T1000 (cell line): Measurements from ENCODE around the gene TRPM5.

Source experiments
- DNase-seq: peaks from one replicate; lab custom pipeline; 2025; ENCODE audit warnings: mixed read lengths; lab: John Stamatoyannopoulos, UW

TRPM5 gene

GRCh38 chr11:2437516-2437915, 6.8 kb downstream of the TRPM5 start:
- no peak for DNase-seq

GRCh38 chr11:2436521-2437031, 7.7 kb downstream of the TRPM5 start:
- no peak for DNase-seq

GRCh38 chr11:2436013-2436520, 8.2 kb downstream of the TRPM5 start:
- DNase-seq = no peak

GRCh38 chr11:2435288-2436012, 8.9 kb downstream of the TRPM5 start:
- no peak for DNase-seq

GRCh38 chr11:2434506-2435255, 9.6 kb downstream of the TRPM5 start:
- no peak for DNase-seq

GRCh38 chr11:2434008-2434407, 10.3 kb downstream of the TRPM5 start:
- DNase-seq = no peak

GRCh38 chr11:2433106-2433925, 11.0 kb downstream of the TRPM5 start:
- DNase-seq = no peak

GRCh38 chr11:2432628-2433071, 11.7 kb downstream of the TRPM5 start:
- no peak for DNase-seq

GRCh38 chr11:2432171-2432621, 12.1 kb downstream of the TRPM5 start:
- no peak for DNase-seq

GRCh38 chr11:2431395-2431794, 12.9 kb downstream of the TRPM5 start:
- no peak for DNase-seq

- no peak for DNase-seq
Measured at GRCh38 chr11:2428322-2428795, 16.0 kb downstream of the TRPM5 start.

- no peak for DNase-seq
Measured at GRCh38 chr11:2427721-2428321, 16.5 kb downstream of the TRPM5 start.

- no peak for DNase-seq
Measured at GRCh38 chr11:2426826-2427521, 17.3 kb downstream of the TRPM5 start.

- no peak for DNase-seq
Measured at GRCh38 chr11:2426221-2426620, 18.1 kb downstream of the TRPM5 start.

- DNase-seq = no peak
Measured at GRCh38 chr11:2425506-2425905, 18.8 kb downstream of the TRPM5 start.

- DNase-seq = no peak
Measured at GRCh38 chr11:2424811-2425495, 19.4 kb downstream of the TRPM5 start.

- no peak for DNase-seq
Measured at GRCh38 chr11:2423157-2424025, 20.9 kb downstream of the TRPM5 start.

GRCh38 chr11:2422461-2423156, 21.7 kb downstream of the TRPM5 start:
- DNase-seq = no peak

GRCh38 chr11:2421996-2422395, 22.3 kb downstream of the TRPM5 start:
- DNase-seq = no peak
